ENCODE data around the gene NECAB2. TPM values are rescaled to one million over a fixed set of nuclear protein-coding genes. Genes with fewer than 3 reads are reported as not detected.

NECAB2 gene
- total and polyA plus RNA-seq, 8 donors = 0.46 to 11.2 (median 1.7) TPM; not detected in 3

DNA sequence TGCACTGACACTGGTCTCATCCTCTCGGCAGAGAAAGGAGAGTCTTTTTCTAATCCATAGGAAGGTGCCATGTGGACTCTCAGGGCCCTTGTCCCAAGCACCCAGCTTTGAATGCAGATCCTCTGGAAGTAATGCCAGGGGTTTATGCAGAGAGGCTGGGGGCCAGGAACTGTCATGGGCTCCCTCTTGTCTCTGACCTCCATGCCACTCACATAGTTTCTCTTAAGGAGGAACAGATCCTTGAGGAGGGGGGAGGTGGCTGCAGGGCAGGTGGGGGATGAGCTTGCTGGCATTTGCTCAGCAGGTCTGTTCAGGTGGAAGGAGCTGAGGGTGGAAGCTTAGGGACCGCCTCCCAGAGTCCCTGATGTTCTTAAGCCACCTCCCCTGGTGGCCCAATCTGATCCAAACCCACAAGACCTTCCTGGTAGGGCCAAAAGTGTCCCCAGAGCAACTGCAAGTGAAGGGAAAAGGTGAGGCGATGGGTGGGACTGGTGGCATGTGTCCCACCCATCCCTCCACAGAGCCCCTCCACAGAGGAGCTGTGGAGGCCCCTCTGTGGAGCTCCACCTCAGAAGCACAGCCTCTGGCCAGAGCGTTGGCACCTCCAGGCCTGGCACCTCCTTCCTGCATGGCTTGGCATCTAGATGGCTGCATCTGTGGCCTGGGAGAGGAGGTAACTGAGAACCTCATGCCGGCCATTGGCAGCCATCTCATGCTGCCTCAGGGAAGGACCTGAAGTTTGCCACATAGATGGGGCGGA is 9.2 kb downstream of the NECAB2 start:
- intact Hi-C loops (cut with DNase I; ENCODE audit: low total_unique reads) = loop anchor here (10.0 kb wide), 2 partner anchors 68 to 218 kb away; partner anchors contain the start of genes ADAD2 and SLC38A8
- no peak for TF ChIP-seq POLR2AphosphoS5 (IDR thresholded peaks at IDR 0.05)
- no peak for TF ChIP-seq CTCF (IDR thresholded peaks at IDR 0.05)
- TF ChIP-seq EP300 (IDR thresholded peaks at IDR 0.05) = no peak
- no peak for TF ChIP-seq POLR2A (IDR thresholded peaks at IDR 0.05)
- Histone ChIP-seq H3K4me3 (no peak overlapping the region), H3K27me3 (peaks cover 0 to 10% (median 0%) of the 10 kb centered on the region in 3 donors), H3K27ac (no peak overlapping the region), H3K9me3 (peaks cover 0 to 13% (median 12%) of the 10 kb centered on the region in 4 donors), H3K4me1 (no peaks in the 10 kb centered on the region), H3K36me3 (no peaks in the 10 kb centered on the region)
- no peak for DNase-seq
- 79 to 92% (median 88%) methylated on average over 6 of the region's 6 CpGs for WGBS, 5 donors

DNA sequence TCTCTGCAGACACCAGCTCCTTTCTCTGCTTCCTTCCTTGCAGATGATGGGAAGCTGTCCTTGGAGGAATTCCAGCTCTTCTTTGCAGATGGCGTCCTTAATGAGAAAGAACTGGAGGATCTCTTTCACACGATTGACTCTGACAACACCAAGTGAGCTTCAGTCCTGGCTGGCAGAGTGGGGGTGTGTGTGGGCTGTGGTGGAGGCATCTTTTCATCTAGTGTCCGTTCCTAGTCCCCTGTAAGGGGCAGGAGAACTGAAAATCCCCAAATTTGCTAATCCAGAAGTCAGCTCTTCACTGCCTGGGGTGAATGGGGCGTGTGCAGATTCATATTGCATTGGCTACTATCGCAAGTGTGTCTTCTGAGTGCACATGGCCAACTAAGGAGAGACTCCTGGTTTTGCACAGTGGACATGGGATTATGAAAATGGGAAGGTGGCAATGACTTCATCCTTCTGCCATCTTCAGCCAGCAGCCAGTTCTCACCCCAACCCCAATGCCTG is 10.4 kb downstream of the NECAB2 start:
- WGBS, 5 donors = 75 to 84% (median 81%) methylated on average over 5 of the region's 5 CpGs
- Histone ChIP-seq H3K36me3 (no peaks in the 10 kb centered on the region), H3K9me3 (peaks cover 0 to 13% (median 12%) of the 10 kb centered on the region in 4 donors), H3K4me3 (no peak overlapping the region), H3K27ac (no peak overlapping the region), H3K27me3 (peaks cover 0 to 10% (median 0%) of the 10 kb centered on the region in 3 donors), H3K4me1 (no peaks in the 10 kb centered on the region)
- intact Hi-C loops (cut with DNase I; ENCODE audit: low total_unique reads) = loop anchor here (10.0 kb wide), 2 partner anchors 66 to 216 kb away; partner anchors contain the start of genes ADAD2 and SLC38A8
- no peak for DNase-seq
- TF ChIP-seq EP300 (IDR thresholded peaks at IDR 0.05) = no peak
- TF ChIP-seq CTCF (IDR thresholded peaks at IDR 0.05) = no peak
- TF ChIP-seq POLR2AphosphoS5 (IDR thresholded peaks at IDR 0.05) = no peak
- no peak for TF ChIP-seq POLR2A (IDR thresholded peaks at IDR 0.05)

- Histone ChIP-seq H3K4me1 (no peaks in the 10 kb centered on the region), H3K27ac (no peak overlapping the region), H3K9me3 (peaks cover 0 to 13% (median 12%) of the 10 kb centered on the region in 4 donors), H3K4me3 (no peak overlapping the region), H3K36me3 (no peaks in the 10 kb centered on the region), H3K27me3 (peaks cover 0 to 5% (median 0%) of the 10 kb centered on the region in 3 donors)
- 85 to 96% (median 91%) methylated on average over 7 of the region's 7 CpGs for WGBS, 5 donors
- intact Hi-C loops (cut with DNase I; ENCODE audit: low total_unique reads) = loop anchor here (10.0 kb wide), 2 partner anchors 65 to 215 kb away; partner anchors contain the start of genes ADAD2 and SLC38A8
- TF ChIP-seq CTCF (IDR thresholded peaks at IDR 0.05) (no peak), EP300 (IDR thresholded peaks at IDR 0.05) (no peak), POLR2AphosphoS5 (IDR thresholded peaks at IDR 0.05) (no peak), POLR2A (IDR thresholded peaks at IDR 0.05) (no peak)
- no peak for DNase-seq
These were observed 11.4 kb downstream of the NECAB2 start for GRCh38 chr16:83979441-83979840.

DNA sequence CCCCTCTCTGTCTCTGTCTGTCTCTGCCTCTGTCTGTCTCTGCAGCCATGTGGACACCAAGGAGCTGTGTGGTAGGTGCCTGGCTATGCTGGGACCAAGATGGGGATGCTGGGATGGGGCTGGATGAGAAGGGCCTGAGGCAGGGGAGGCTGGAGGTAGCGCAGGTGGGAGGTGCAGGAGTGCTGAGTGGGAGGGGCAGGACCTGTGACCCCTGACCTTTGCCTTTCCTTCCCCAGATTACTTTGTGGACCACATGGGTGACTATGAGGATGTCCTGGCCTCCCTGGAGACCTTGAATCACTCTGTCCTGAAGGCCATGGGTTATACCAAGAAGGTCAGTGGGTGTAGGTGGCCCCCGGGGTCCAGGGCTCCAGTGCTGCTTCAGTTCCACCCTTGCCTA is 12.8 kb downstream of the NECAB2 start:
- Histone ChIP-seq H3K36me3 (no peaks in the 10 kb centered on the region), H3K27me3 (peaks cover 0 to 5% (median 0%) of the 10 kb centered on the region in 3 donors), H3K9me3 (peaks cover 0 to 13% (median 12%) of the 10 kb centered on the region in 4 donors), H3K27ac (no peak overlapping the region), H3K4me1 (no peaks in the 10 kb centered on the region), H3K4me3 (no peak overlapping the region)
- 84 to 96% (median 90%) methylated on average over 2 of the region's 2 CpGs for WGBS, 5 donors
- DNase-seq = no peak
- intact Hi-C loops (cut with DNase I; ENCODE audit: low total_unique reads) = no loop called here
- TF ChIP-seq POLR2AphosphoS5 (IDR thresholded peaks at IDR 0.05) = no peak
- no peak for TF ChIP-seq EP300 (IDR thresholded peaks at IDR 0.05)
- TF ChIP-seq POLR2A (IDR thresholded peaks at IDR 0.05) = no peak
- TF ChIP-seq CTCF (IDR thresholded peaks at IDR 0.05) = no peak

Data from stomach (tissue), 9 donors.